Esophagus squamous epithelium (tissue), 5 donors: ENCODE results near the gene MED29. TPM values are rescaled to one million over a fixed set of nuclear protein-coding genes. Genes with fewer than 3 reads are reported as not detected.

ENCODE experiments used
- DNase-seq: peaks from one replicate; lab custom pipeline; 2025; lab: John Stamatoyannopoulos, UW
- H3K27ac ChIP-seq, 4 donors: fragments of 200-600 bp; sonication (generic); one replicate each; pipeline ENCODE4 v1.5.1; 2016 to 2019; ENCODE audit warnings: mild to moderate bottlenecking in 1 of 4
- H3K27me3 ChIP-seq, 4 donors: fragments of 200-600 bp; sonication (generic); 1 replicate in 3 of 4; 2 replicates in 1 of 4; pipeline versions ENCODE4 v1.5.1 to v1.6.0; 2017 to 2021; ENCODE audit warnings: antibody characterized with exemption in 1 of 4
- H3K36me3 ChIP-seq, 3 donors: fragments of 200-600 bp; sonication (generic); one replicate each; pipeline ENCODE4 v1.5.1; 2016 to 2019
- H3K4me1 ChIP-seq, 3 donors: fragments of 200-600 bp; sonication (generic); one replicate each; pipeline ENCODE4 v1.5.1; 2017 to 2019
- H3K4me3 ChIP-seq, 4 donors: fragments of 200-600 bp; sonication (generic); 1 replicate in 3 of 4; 2 replicates in 1 of 4; pipeline ENCODE4 v1.5.1; 2016 to 2019; ENCODE audit warnings: mild to moderate bottlenecking in 2 of 4, moderate library complexity in 1 of 4
- H3K9me3 ChIP-seq, 3 donors: fragments of 200-600 bp; sonication (generic); one replicate each; pipeline ENCODE4 v1.5.1; 2016 to 2019
- CTCF ChIP-seq, 6 experiments: fragments of 450-650 bp in 4 of 6; fragments of 200-600 bp in 2 of 6; sonication (generic) in 2 of 6; IDR thresholded peaks; one replicate each; pipeline ENCODE4 v1.5.1; 2016 to 2019; ENCODE audit warnings: antibody characterized with exemption in 6 of 6, mild to moderate bottlenecking in 4 of 6, moderate library complexity in 4 of 6
- POLR2A ChIP-seq, 4 donors: fragments of 450-650 bp; IDR thresholded peaks; one replicate each; pipeline ENCODE4 v1.6.1; 2017; ENCODE audit warnings: antibody characterized with exemption in 4 of 4, mild to moderate bottlenecking in 4 of 4, moderate library complexity in 3 of 4
- WGBS, 2 donors: methylation state at CpG; one replicate each; pipeline ENCODE4 v1.1.5; 2018; 5-methylcytosine and 5-hydroxymethylcytosine counted together
- intact Hi-C: fragments of 100-400 bp; cut with DNase I; formaldehyde crosslinking; loops from one replicate; pipeline ENCODE4 v1.15.0; 2022
- total RNA-seq, 4 donors: library from RNA; depleted of rRNA; stranded (reverse); fragments of >200 nt; gene quantifications; one replicate each; pipeline ENCODE4 v1.1.0, GENCODE V29; 2016
- donor health status: DM: yes; HTN: yes; CAD: no.

The MED29 gene
- total RNA-seq, 4 donors from 2014 or later: 11.8 to 20.1 (median 16.5) TPM

- Histone ChIP-seq H3K4me3 (peak overlapping the region in 2 of 4 donors; percentile 18 to 49), H3K9me3 (no peaks in the 10 kb centered on the region), H3K36me3 (peaks cover 21 to 35% (median 24%) of the 10 kb centered on the region in 3 donors), H3K4me1 (peaks cover 18 to 70% (median 47%) of the 10 kb centered on the region in 3 donors), H3K27me3 (no peaks in the 10 kb centered on the region), H3K27ac (peak overlapping the region; percentile 90 to 98 (median 94))
- 14 to 25% methylated on average over 11 to 16 of the region's 25 CpGs for WGBS, 2 donors
- TF ChIP-seq CTCF (IDR thresholded peaks at IDR 0.05) (no peak), POLR2A (IDR thresholded peaks at IDR 0.05) (peak in 2 of 4 donors; percentile 5 to 36)
- intact Hi-C loops: loop anchor here (10.0 kb wide), 1 partner anchor 104 kb away; the partner anchor contains the start of gene EID2B
- no peak for DNase-seq
Measured at GRCh38 chr19:39430675-39431593, 39.8 kb downstream of the MED29 start.

GRCh38 chr19:39432677-39433025 lies 41.5 kb downstream of the MED29 start:
- DNase-seq: no peak
- Histone ChIP-seq H3K36me3 (peaks cover 21 to 35% (median 24%) of the 10 kb centered on the region in 3 donors), H3K4me1 (peaks cover 25 to 81% (median 54%) of the 10 kb centered on the region in 3 donors), H3K27ac (peak overlapping the region; percentile 43 to 95 (median 92)), H3K27me3 (no peaks in the 10 kb centered on the region), H3K4me3 (no peak overlapping the region), H3K9me3 (no peaks in the 10 kb centered on the region)
- intact Hi-C loops: loop anchor here (10.0 kb wide), 1 partner anchor 102 kb away; the partner anchor contains the start of gene EID2B
- TF ChIP-seq POLR2A (IDR thresholded peaks at IDR 0.05): no peak
- TF ChIP-seq CTCF (IDR thresholded peaks at IDR 0.05): no peak
- 90 to 96% methylated on average over 6 to 8 of the region's 8 CpGs for WGBS, 2 donors

- TF ChIP-seq POLR2A (IDR thresholded peaks at IDR 0.05): no peak
- no peak for TF ChIP-seq CTCF (IDR thresholded peaks at IDR 0.05)
- WGBS, 2 donors: 88 to 89% methylated on average over 5 of the region's 8 CpGs
- H3K36me3 ChIP-seq: peaks cover 21 to 35% (median 24%) of the 10 kb centered on the region in 3 donors
- intact Hi-C loops: loop anchor here (10.0 kb wide), 1 partner anchor 101 kb away; the partner anchor contains the start of gene EID2B
- DNase-seq: no peak
- no peaks in the 10 kb centered on the region for H3K27me3 ChIP-seq
- peak overlapping the region in 2 of 4 donors; percentile 97 to 98 for H3K4me3 ChIP-seq
- H3K27ac ChIP-seq: peak overlapping the region in 3 of 4 donors; percentile 88 to 95 (median 94)
- no peaks in the 10 kb centered on the region for H3K9me3 ChIP-seq
- peaks cover 25 to 73% (median 49%) of the 10 kb centered on the region in 3 donors for H3K4me1 ChIP-seq
Measured at GRCh38 chr19:39433480-39434079, 42.4 kb downstream of the MED29 start.

GRCh38 chr19:39434123-39435076 lies 43.2 kb downstream of the MED29 start:
- intact Hi-C loops: loop anchor here (10.0 kb wide), 1 partner anchor 100 kb away; the partner anchor contains the start of gene EID2B
- TF ChIP-seq POLR2A (IDR thresholded peaks at IDR 0.05) (no peak), CTCF (IDR thresholded peaks at IDR 0.05) (no peak)

More at GRCh38 chr19:39434123-39435076, 43.2 kb downstream of the MED29 start:
- no peak for DNase-seq
- WGBS, 2 donors: 29 to 43% methylated on average over 10 of the region's 10 CpGs
- Histone ChIP-seq H3K27me3 (no peaks in the 10 kb centered on the region), H3K27ac (peak overlapping the region; percentile 88 to 95 (median 94)), H3K36me3 (peaks cover 21 to 35% (median 24%) of the 10 kb centered on the region in 3 donors), H3K4me3 (peak overlapping the region; percentile 78 to 98 (median 96)), H3K4me1 (peaks cover 25 to 65% (median 40%) of the 10 kb centered on the region in 3 donors), H3K9me3 (no peaks in the 10 kb centered on the region)
